CD4-positive, alpha-beta T cell treated with Interleukin-4 for 4 hours (primary cell): Measurements from ENCODE around the gene NTN1.
A peak's percentile ranks its signal among the peaks of the same experiment; 100 is the strongest.

ENCODE experiments used
- DNase-seq: peaks from one replicate; pipeline ENCODE4 v3.0.0-alpha.2; 2020

Gene NTN1

DNA sequence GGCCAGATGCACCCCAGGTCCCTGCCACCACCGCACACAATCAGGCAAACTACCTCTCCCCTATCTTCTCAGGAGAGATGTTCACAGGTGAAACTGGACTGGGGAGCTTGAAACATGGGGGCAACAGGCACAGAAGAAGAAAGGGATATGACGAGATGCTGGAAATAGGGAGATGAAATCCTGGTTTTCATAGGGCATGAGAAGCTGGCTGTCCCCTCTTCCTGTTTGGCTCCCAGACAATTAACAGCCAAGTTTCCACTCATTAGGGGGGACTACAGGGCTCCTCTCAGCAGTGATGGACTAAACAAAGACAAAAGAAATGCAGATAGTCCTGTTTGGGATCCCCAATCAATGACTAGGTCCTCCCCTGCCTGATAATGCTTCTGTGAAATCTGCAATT, 266.0 kb downstream of the NTN1 start:
- no peak for DNase-seq

DNA sequence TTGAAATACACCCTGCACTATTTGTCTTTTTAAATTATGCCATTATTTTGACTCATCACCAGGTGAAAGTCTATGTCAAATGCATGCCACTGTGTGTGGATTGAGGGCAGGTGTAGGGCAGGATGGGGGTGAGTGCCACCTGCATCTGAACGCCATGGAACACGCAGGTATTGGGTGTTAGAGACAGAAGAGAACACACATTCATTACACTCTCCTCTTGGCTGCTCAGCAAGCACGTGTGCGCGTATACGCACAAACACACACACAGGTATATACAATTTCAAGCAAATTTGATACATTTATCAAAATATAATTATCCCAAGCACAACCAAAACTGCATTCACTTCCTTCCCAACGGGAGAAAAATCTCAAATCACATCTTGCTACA, 268.9 kb downstream of the NTN1 start:
- DNase-seq = no peak

DNA sequence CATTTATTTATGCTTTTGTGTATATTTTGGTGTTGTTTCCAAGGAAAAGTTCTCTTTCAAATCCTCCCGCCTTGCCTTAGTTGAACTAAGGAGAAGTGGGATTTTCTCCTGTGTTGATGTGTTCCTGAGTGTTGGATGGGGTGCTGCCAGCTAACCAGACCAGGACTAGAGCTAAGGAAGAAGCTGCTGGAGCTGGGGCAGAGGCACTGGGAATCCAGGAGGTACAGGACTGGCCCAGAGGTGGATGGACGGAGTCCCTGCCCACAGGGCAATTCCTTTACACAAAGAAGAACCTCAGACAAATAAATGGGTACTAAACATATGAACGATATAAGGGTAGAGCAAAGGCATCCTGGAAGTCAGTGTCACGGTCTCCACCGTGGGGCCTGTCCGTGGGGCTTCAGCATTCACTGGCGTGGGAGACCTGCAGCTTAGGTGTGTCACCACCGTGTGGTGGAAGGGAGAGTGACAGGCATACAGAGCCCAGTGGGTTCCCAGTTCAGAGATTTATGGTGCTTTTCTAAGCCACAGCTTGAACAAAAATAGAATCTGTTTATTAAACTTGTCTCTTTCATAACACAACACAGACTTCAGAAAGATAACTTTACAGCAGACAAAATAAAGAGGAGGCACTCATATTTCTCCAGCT, 270.7 kb downstream of the NTN1 start:
- peak; percentile 10 for DNase-seq

DNA sequence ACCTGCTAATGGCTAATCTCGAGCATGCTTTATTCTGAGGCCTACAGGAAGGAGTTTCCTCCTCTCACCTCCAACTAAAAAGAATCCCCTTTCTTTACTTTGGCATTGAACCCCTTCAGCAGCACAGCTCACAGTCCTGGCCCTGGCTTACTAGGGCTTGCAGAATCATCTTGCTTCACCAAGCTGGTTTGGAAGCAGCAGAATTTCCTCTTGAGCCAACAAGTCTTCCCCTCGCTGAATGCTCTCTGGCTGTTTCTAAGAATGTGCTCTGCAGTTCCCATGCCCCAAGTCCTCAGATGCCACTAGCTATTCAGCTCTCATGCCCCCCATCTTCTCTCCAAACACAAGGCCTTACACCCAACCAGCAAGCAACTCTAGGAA, 271.2 kb downstream of the NTN1 start:
- DNase-seq = no peak
